GM18519 (cell line): ENCODE measurements around the gene MCHR1.

Experiments used
- ATAC-seq: cut with Tn5 transposase; IDR thresholded peaks from one replicate; pipeline ENCODE4 v1.9.1; 2021; ENCODE audit warnings: mild to moderate bottlenecking, moderate library complexity; ENCODE audit not compliant: unreplicated experiment, low FRiP score

The MCHR1 gene

DNA sequence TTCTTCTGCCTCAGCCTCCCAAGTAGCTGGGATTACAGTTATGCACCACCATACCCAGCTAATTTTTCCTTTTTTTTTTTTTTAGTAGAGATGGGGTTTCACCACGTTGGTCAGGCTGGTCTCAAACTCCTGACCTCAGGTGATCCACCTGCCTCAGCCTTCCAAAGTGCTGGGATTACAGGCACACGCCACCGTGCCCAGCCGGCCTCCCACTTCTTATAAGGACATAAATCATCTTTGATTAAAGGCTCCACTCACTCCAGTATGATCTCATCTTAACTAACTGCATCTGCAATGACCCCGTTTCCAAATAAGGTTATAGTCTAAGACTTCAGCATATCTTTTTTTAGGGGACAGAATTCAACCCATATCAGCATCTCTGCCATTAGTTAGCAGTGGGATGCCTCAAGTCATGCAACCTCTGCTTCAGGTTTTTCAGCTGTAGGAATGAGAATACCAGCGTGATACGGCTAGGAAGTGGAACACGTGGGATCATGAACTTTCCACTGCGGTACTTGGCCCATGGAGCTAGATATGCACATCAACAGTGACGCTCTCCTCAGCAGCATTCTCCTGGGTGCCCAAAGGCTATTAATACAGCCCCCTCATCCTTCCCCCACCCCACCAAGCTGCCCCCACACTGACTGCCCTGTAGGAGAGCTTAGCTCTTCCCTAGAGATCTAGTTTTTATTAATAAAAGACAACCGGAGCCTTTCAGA lies 41.4 kb downstream of the MCHR1 start:
- ATAC-seq: no peak

DNA sequence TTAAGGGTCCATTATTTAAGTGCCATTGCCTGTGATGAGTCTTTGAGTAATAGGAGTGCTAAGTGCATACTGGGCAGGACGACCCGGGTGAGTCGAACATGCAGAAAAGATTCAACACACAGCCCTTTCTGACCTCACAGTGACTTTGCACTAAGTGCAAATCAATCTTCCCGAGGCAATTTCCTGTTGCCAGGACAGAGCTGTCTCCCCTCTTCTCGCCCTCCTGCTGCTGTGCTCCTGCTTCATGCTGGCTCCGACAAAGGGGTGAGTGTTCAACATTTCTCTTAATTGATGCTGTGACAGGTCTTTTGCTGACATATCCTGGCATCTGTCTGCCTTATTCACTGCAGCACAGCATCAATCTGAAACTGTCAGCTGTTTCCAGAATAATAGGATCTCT lies 42.0 kb downstream of the MCHR1 start:
- ATAC-seq: no peak

DNA sequence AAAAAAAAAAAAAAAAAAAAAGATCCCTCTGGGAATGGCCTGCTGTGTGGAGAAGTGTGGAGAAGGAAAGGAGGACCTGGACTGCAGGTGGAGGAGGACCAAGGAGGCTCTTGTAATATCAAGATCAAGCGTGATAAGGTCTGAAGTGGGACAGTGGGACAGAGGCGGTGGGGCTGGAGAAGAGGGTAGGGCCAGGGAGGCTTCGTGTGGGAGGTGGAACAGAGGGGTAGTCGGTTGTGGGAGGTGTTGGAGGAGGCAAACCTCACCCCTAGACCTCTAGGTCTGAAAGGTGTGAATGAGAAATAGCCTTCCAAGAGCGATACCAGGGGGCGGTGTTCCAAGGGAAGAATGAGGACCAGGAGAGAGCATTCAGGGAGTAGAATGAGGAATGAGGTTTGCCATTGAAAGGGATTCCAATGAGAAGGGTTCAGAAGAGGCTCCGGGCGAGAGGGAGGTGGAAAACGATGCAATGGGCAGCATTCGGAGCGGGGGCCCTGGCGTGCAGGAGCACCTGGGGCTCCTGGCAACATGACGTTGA lies 44.2 kb downstream of the MCHR1 start:
- ATAC-seq: no peak

DNA sequence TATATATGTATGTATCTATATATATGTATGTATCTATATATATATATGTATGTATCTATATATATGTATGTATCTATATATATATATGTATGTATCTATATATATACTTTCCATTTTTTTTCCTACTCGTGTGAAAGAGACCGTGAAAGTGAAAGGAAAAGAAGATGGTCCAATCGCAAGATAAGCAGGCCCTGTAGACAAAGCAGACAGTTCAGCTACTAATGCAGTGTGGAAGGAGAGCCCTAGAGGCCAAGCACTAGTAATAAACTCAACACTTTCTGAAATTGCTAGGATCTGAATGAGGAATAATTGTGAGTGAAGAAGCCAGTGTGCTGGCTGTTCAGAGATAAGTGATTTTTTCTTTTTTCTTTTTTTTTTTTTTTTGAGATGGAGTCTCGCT lies 47.2 kb downstream of the MCHR1 start:
- ATAC-seq: no peak

DNA sequence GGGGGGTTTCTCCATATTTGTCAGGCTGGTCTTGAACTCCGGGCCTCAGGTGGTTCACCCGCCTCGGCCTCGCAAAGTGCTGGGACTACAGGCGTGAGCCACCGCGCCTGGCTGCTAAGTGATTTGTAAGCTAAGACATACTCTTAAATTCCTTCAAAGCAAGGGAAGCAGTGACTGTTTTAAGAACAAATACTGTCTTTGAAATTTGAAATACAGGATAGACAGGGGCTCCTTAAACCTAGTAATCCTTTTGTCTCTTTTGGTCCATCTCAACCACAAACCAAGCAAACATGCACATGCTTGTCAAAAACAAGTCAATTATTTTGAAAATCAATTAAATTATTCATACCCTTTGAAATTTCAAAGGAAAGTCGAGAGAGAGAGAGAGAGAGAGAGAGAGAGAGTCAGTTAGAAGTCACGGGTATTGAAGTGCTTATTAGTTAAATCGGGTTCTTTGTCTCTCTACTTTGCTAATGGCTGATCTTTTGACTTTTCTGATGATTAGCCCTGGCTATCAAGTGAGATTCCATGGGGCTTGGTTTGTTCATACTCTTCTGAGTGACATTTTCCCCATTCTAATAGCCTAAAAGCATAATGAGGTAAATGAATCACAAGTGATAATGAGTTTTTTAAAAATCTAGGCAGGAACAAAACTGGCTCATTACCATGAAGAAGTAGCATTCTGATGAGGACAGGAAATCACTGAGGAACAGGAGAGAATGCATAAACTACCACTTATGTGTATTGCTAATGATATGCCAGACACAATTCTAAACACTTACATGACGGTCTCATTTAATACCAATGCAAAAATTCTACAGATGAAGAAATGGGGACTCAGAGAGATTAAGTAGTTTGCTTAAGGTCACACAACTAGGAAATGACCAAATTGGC lies 48.0 kb downstream of the MCHR1 start:
- no peak for ATAC-seq

DNA sequence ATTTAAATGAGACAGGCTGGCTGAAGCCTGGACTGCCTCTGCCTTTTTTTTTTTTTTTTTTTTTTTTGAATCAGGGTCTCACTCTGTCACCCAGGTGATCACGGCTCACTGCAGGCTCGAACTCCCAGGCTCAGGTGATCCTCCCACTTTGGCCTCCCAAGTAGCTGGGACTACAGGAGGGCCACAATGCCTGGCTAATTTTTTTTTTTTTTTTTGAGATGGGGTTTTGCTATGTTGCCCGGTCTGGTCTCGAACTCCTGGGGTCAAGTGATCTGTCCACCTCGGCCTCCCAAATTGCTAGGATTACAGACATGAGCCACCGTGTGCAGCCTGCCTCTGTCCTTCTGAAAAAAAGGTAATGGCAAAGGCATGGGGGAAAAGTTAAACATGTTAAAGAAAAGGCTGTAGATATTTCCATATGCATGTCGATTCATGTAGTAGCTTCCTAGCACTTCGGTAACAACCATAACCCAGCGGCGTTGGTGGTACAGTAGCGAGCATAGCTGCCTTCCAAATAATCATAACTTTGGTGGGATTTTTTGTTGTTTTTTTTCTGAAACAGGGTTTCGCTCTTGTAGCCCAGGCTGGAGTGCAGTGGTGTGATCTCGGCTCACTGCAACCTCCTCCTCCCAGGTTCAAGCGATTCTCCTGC lies 48.8 kb downstream of the MCHR1 start:
- ATAC-seq: no peak

DNA sequence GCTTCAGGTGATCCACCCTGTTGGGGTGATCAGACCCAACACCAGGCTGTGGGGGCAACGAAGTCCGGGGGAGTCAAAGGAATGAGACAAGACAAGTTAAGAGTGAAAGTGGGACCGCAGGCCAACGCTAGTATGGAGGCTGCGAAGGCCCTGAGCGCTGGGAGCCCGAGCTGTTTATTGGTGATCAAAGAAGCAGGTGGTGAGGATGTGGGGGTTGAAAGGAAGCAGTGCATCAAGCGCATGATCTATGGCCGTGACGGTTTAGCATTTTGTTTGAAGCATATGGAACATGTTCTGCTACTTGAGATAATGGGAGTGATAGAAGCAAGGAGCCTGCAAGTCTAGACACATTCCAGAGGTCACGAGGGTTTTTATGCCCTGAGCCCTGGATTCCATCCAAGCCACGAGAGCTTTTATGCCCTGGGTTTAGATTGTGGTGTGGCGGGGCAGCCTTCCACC lies 49.5 kb downstream of the MCHR1 start:
- no peak for ATAC-seq

DNA sequence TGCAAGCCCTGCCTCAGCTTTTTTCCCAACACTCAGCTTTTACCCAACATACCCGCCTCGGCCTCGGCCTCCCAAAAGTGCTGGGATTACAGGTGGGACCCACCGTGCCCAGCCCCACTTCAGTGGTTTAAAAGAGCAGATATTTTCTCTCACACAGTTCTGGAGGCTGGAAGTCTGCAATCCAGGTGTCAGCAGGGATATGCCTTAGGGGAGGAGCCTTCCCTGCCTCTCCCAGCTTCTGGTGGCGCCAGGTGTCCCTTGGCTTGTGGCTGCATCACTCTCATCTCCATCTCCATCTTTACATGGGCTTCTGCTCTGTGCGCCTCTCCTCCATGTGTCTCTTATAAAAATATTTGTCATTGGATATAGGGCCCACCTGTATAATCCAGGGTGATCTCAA lies 50.0 kb downstream of the MCHR1 start:
- no peak for ATAC-seq
